HG03575 (cell line): Measurements from ENCODE around the gene DCLK3.

Source experiments
- ATAC-seq: cut with Tn5 transposase; IDR thresholded peaks from one replicate; pipeline ENCODE4 v1.9.1; 2021; ENCODE audit not compliant: unreplicated experiment, insufficient number of reproducible peaks, low FRiP score; ENCODE audit errors: extremely low read depth

DCLK3 gene

DNA sequence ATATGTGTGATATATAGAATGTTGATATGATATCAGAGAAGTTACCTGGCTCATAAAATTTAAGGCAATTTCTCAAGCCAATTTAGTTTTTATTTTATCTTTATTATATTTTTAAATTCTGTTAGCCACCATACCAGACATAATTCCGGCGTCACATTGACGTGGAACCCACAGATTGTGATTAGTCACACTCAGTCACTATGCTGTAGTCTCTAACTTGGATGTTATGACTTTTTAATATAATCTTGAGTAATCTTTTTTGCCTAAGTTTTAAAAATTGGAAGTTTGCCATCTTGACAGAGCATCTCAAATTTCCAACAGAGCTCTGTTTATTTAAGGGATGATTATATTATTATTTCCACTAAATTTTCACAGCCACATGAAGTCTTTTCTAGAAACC, 9.7 kb upstream of the DCLK3 start:
- ATAC-seq, result no peak

DNA sequence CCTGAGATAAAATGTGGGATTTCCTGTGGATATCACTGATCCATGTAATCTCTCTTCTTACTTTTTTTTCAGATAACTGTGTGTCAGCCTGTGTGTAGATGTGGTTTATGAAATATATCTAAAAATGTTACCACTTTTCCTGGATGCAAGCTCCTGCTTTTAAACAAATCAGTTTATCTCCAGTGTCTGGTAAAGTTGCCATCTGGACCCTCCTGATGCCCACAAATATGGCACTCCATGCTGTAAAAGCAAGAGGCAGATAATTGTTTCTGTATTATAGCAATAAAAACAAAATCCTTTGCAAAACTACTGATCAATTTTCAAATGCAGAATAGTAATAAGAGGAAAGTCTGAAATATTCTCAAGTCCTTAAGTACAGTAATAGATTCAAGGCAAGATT, 7.6 kb upstream of the DCLK3 start:
- no peak for ATAC-seq

DNA sequence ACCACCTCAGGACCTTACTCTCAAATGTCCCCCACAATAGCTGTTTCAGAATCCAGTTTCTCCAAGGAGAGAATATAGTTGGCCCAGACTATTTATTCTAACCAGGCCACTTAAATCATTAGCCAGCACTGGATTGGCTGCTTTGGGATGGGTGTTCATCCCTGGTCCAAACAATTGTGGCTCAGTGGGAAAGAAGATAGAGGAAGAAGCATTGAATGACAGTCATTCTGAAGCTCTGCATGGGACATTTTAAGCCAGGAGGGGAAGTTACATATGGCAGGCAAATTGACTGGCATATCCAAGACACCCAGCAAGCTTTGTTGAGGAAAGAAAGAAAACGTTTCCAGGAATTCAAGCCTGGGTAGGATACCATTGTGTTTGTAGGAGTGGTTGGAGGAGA, 5.6 kb upstream of the DCLK3 start:
- ATAC-seq, result no peak

DNA sequence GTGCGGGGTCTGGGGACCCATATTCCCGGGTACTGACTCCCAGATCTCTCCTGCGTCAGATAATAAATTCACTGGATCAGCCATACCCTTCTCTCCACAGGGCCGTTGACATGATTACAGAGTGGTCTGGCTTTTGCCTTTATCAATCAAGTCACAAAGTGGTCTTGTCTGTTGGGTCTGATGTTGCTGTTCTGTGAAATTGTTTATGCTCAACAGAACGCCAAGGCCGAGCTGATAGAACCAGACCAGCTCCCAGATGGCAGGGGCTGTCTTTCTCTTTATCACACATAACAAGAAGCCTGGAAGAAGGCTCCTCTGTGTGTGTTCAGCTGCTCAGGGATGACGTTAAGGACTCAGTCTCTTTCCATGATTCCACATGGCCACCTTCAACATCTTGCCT, 751 bp upstream of the DCLK3 start:
- ATAC-seq, result no peak

DNA sequence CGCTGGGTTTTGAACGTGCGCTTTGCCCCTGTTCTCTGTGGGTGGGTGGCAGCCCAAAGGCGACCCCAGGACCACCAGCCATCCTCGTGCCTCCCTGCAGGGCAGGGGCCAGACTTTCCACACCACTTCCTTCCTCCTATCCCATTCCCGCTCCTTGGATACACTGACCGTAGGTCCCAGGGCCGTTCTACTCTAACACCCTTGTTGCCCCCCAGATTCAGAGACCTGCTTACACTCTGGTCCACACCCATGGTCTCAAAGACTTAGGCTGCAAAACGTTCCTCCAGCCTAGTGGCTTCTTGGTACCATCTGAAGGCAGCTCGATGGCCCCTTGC, 318 bp upstream of the DCLK3 start:
- ATAC-seq, result no peak

DNA sequence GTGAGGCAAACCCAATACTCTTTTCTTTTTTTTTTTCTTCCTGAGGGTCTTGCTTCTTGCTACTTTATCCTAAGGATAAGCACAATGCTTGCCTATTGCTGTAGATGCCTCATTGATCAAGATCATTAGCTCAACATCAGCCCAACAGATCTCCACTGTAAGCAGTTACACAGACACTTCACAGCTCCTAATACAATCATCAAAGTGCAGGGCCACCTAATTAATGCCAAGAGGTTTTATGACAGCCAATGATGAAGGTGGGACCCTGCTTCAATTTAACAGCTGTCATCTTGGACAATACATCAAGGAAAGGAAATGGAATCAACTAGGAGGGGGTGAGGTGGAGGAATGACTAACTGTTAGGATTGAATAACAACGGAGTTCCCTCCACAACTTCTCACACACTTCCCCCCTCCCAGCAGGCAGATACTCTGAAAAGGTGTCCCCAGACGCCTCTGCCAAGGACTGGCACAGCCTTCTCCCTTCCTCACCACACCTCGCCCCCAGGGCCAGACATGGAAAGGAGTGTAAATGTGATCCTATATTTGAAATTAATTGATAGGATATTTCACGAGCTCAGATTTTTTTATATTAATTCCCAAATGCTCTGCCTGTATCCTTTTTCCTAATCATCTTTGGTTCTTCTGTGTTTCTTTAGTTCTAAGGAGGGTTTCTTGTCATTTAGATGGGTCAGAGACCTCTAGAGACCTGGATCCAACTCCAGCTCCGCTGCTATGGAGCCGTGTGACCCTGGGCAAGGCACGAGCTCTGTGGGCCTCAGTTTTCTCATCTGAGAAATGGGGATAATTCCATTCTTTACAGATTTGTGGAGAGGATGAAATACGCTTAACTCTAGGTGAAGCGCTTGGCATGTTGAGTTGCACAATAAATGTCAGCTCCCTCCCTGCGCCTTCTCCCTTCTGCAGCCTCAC, 1.2 kb downstream of the DCLK3 start:
- no peak for ATAC-seq

DNA sequence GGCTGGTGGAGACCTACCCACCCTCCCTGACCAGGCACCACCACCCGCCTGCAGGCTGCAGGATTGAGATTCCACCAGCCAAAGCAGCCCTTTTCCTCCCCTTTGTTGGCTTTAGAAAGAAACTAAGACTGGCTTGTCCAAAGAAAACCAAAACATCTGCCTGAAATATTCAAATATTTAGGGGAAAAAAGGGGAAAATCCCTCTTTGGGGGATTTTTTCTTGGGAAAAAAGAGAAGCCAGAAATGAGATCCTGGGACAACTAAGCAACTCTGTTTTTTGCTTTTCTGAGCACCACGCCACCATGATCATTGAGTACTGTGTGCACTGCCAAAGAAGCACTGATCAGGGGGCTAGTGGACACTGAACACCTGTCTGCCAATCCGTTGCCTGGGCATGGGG, 2.6 kb downstream of the DCLK3 start:
- no peak for ATAC-seq

DNA sequence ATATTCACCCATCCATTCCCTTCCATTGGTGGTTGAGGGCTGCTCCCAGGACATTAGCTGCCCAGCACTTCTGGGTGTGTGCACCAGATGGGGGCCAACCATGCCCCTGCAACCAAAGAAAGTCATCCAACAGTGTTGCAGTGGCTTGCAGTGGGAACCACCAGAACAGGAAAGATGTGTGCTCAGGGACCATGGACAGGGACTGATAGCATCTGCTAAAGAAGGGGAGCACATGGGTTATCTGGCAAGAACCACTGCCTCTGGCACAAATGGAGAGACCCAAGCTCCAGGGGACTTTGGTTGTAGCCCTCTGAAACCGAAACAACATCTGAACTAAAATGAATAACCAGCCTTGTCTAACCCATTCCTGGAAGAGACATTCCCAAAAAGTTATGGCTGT, 8.1 kb downstream of the DCLK3 start:
- ATAC-seq, result no peak

DNA sequence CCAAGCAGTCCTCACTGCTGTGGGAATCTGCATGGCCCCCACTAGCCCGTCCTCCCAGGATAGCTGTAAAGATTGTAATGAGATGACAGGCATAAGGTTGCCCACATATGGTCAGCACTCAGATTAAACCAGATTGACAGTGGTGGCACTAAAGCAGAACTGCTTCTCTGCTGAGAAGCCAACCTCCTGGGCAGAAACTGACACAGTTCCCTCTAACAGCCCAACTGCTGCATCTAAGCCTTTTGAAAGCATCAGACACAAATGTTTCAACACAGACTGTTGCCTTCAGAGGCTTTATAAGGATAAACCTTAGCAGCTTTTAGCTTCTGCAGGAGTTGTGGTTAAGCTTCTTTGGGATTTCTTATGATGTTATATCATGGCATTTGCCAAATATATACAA, 13.0 kb downstream of the DCLK3 start:
- ATAC-seq, result no peak

DNA sequence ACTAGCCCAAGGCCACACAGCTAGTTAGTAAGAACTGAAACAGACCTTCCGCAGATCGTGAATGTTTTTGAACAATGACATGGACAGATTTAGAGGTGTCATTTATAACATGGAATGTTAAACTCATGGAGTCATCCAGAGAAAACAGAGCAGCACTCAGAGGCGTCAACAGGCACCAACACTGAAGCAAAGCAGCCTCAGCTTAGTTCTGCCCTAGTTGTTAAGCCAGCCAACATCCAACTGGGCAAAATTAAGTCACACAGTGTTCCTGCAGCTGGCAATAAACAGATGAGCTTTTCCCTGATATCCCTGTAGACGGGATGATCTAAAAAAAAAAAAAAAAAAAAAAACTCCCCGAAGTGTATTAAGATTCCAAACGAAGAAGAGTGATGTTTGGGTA, 13.6 kb downstream of the DCLK3 start:
- ATAC-seq, result no peak

DNA sequence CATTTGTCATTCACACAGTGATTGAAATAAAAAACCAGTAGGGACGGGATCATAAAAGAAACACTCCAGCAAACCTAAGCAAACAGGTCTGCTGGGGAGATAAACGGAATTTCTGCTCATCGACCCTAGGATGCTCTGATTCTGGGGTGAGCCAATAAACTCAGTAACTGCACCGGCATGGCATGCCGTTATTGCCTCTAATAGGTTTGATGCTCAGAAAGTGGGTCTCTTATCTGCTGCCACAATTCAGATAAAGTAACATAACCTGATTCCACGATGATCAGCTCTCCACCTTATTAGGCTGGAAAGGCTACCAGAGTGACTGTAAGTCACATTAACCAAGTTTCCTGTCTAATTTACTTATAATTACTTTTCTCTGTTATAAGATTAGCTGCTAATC, 19.6 kb downstream of the DCLK3 start:
- no peak for ATAC-seq

DNA sequence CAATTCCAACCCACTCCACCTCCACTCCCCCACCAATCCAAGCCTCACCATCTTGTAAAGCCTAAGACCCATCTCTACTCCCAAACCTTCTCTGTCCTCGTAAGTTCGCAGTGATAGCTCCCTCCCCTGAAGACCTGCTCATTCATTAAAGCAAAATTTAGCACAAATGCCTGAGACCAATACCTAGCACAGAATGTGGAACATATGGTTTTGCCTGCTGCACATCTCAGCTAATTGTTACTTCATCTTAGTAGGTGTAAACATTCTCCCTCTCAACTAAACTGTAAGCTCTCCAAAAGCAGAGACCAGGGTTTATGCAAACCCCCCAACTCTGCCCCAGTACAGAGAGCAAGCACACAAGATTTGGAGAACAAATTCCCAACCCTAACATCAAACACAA, 20.5 kb downstream of the DCLK3 start:
- no peak for ATAC-seq

DNA sequence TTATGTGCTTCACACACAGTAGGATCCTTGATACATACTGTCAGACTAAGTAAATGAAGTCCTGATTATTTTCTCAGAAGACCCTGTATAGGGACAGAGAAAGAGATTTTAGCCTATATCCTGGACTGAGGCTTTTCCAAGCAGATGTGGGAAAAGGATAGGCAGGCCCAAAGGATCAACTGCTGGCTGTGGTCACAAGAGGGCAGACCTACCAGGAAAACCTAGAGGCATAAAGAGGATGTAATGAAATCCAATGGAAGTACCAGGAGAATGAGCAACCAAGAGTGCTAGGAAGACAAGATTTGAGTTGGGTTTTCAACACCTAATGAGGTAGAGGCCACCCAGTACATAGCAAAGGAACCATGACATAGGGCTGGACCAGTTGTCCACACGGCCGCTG, 23.1 kb downstream of the DCLK3 start:
- no peak for ATAC-seq

DNA sequence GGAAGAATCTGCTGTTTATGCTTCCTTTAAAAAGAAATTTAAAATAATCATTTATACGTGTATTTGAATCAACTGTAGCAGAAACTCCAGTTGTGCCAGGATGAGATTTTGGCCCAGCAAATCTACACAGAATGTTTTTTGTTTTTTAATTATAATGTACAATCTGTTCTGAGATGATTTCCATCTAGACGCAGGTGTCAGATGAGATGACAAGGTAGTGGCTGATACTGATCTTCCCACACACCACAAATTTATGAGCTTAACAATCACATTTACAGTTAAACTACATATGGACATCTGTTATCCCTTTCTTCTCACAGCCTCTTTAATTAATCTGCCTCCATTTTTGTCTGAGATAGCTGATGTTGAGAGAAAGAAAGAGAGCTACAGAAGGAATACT, 23.6 kb downstream of the DCLK3 start:
- no peak for ATAC-seq

DNA sequence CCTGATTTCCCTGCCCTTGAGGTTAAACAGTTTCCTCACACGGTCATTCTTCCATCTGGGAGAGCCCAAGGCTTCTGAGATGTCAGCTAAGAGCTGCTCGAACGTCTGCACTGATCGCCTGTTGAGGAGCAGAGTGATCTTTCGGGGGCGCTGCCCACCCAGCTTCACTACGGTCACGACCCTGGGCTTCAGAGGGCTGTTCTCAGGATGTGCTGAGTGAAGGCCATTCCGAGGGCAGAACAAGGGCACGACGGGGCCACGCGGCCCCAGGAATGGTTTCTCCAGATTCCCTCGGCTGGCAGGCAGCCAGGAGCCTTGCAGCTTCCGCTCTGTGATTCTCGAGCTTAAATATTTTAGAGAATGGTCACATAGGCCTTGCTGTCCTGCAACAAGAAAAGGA, 25.7 kb downstream of the DCLK3 start:
- no peak for ATAC-seq

DNA sequence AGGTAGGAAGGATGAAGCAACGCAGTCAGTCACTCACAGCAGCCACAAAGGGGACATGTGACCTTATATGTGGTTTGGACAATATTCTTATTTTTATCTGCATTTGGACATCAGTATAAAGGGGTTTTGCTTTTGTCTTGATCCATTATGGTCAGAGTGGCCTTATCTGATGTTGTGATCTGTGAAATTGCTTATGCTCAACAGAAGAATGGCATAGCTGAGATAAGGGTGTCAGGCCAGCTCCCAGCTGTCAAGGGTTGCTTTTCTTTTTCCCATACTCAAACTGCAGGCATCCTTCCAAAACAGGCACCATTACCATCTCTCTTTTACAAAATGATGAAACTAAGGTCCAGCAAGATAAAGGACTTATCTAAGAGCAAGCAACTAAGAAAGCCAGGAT, 28.1 kb downstream of the DCLK3 start:
- no peak for ATAC-seq

DNA sequence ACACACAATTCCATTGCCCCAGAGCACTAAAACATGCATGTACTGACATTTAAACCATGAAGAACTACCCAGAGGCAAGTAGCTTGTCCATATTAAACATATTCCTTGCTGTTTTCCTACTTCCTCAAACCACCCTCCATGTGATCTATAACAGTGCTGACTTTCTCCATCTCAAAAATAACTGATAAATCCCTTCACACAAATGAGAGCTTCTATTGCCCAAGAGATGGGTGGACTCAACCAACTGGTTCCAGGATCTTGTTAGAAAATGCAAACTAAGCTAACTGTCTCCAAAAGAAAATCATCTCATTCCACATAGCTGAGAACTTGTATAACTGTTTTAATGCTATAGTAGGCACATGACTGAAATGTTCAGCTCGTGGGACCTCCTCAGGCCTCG, 29.6 kb downstream of the DCLK3 start:
- no peak for ATAC-seq

DNA sequence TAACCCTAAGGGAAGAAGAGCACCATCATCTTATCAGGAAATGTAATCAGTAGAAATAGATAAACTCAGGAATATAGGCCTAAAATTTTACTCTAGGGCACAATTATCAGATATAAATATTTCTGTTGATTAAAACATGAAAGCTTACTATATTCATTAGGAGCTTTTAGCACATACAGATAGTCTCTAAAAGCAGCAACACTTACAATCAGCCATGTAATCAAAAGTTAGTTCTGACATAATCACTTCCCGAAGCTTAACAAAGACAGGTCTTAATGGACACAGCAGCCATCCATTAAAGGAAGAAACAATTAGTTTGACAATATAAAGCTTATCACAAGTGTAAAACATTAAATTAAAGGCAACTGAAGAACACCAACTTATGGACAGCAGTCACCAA, 30.6 kb downstream of the DCLK3 start:
- no peak for ATAC-seq

DNA sequence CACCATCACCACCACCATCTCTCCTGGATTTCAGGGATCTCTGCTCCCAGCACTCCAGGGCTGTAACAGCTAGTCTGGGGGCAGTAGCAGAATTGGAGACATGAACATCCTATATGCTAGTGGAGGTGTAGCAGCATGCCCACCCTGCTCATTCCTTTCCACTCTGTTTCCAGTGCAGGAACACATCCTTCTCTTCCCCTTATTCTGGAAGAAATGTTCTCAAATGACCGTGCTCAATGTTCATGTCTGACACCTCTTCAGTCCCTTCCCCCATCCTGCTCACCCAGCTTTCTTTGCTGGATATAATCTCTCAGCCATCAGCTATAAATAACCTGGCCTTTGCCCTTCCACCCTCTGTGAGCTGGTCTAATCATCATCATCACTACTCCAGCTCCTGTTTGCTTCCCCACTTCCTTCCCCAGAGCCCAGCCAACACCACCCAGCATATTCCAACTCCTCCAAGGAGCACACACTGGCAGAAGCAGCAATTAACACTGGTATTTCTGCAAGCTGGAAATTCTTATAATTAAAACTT, 31.1 kb downstream of the DCLK3 start:
- no peak for ATAC-seq

DNA sequence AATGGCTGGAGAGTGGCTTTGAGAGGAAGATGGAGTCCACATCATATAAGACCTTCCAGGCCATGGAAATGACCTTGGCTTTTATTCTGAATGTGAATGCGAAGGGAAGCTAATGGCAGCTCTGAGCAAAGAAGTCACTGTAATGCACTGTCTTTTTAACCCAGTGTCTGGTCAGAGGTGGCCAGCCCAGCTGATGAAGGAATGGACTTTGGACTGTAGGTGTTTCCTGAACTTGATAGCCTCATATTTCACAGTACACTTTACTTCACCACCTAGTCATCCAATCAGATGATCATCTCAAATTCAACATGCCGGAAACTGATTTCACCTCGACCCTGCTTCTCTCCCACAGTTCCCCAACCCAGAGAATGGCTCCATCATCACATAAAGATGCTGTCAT, 33.4 kb downstream of the DCLK3 start:
- ATAC-seq, result no peak
